Panc1 (cell line): ENCODE results near the gene ITSN2. TPM values are rescaled to one million over a fixed set of nuclear protein-coding genes. Genes with fewer than 3 reads are reported as not detected.

Experiments
- ATAC-seq: fragments of 200-7000 bp; cut with Tn5 transposase; 2 replicates; pipeline ENCODE4 v1.9.1; 2020; ENCODE audit warnings: mild to moderate bottlenecking, moderate library complexity
- BruUV-seq: library from RNA; stranded (reverse); fragments of 400-500 nt; replicated peaks from 2 replicates; lab custom pipeline; 2021; lab: Mats Ljungman, UMichigan
- CTCF ChIA-PET: fragments of 300-600 bp; sonication (Branson Sonifier 250); formaldehyde crosslinking; loops from one replicate; lab custom pipeline; 2022; ENCODE audit warnings: antibody characterized with exemption; lab: Charles Lee
- POLR2A ChIA-PET: fragments of 300-600 bp; sonication (Branson Sonifier 250); formaldehyde crosslinking; loops from one replicate; lab custom pipeline; 2022; ENCODE audit warnings: antibody characterized with exemption; lab: Charles Lee
- DNase-seq: peaks from one replicate; pipeline ENCODE4 v3.0.0-alpha.2; 2010; ENCODE audit warnings: low read depth, low spot score
- H3K27ac ChIP-seq: 2 replicates; pipeline ENCODE4 v1.5.1; 2011; ENCODE audit warnings: mild to moderate bottlenecking, low read length, inconsistent platforms
- H3K27me3 ChIP-seq: fragments of 200-500 bp; sonication (Bioruptor generic); 2 replicates; pipeline ENCODE4 v1.6.0; 2014; ENCODE audit warnings: low read length, inconsistent platforms; ENCODE audit not compliant: control insufficient read depth, insufficient read depth
- H3K36me3 ChIP-seq: fragments of 200-500 bp; sonication (Bioruptor generic); 2 replicates; pipeline ENCODE4 v1.5.1; 2014; ENCODE audit warnings: inconsistent platforms, mild to moderate bottlenecking, low read length, moderate library complexity; ENCODE audit not compliant: control insufficient read depth, insufficient read depth
- H3K4me1 ChIP-seq: 2 replicates; pipeline ENCODE4 v1.5.1; 2011; ENCODE audit warnings: inconsistent platforms, mild to moderate bottlenecking, low read length, moderate library complexity; ENCODE audit not compliant: control insufficient read depth, insufficient read depth
- H3K4me3 ChIP-seq, 2 experiments: 2 replicates each; pipeline ENCODE4 v1.5.1; 2011 to 2012; ENCODE audit warnings: low read depth in 2 of 2, low read length in 2 of 2, mild to moderate bottlenecking in 2 of 2, inconsistent platforms in 1 of 2, moderate library complexity in 1 of 2
- H3K9me3 ChIP-seq: fragments of 200-500 bp; sonication (Bioruptor generic); 2 replicates; pipeline ENCODE4 v1.5.1; 2014; ENCODE audit warnings: low read depth, mild to moderate bottlenecking, inconsistent platforms, low read length, moderate library complexity; ENCODE audit not compliant: control insufficient read depth, insufficient read depth
- POLR2AphosphoS5 ChIP-seq: IDR thresholded peaks from 2 replicates; pipeline ENCODE4 v1.6.1; 2012; ENCODE audit warnings: mild to moderate bottlenecking, low read depth, low read length, moderate library complexity
- SIN3A ChIP-seq: IDR thresholded peaks from 2 replicates; pipeline ENCODE4 v1.6.1; 2012; ENCODE audit warnings: low read depth, mild to moderate bottlenecking, low read length, moderate library complexity, borderline replicate concordance; ENCODE audit not compliant: insufficient read depth
- TCF7L2 ChIP-seq: IDR thresholded peaks from 2 replicates; pipeline ENCODE4 v1.6.1; 2011; ENCODE audit warnings: mild to moderate bottlenecking, low read depth, low read length, inconsistent platforms
- in situ Hi-C: cut with HindIII; loops from 2 replicates; pipeline ENCODE4 v1.10.0; 2016; ENCODE audit warnings: low sequenced_read_pairs, low pct_unique_long_range_greater_than_20kb
- intact Hi-C: fragments of 100-400 bp; cut with micrococcal nuclease; formaldehyde crosslinking; loops from one replicate; pipeline ENCODE4 v1.10.0; 2022; ENCODE audit not compliant: unreplicated experiment
- total RNA-seq: library from RNA; stranded (reverse); gene quantifications from one replicate; pipeline ENCODE4 v1.2.1, GENCODE V29; 2021; ENCODE audit not compliant: unreplicated experiment
- TF ChIP-seq, protein P1 (sequence below), 2 experiments: IDR thresholded peaks; 2 replicates each; pipeline ENCODE4 v1.6.1; 2011 to 2012; ENCODE audit warnings: low read depth in 2 of 2, control low read depth in 1 of 2, low read length in 1 of 2, mild to moderate bottlenecking in 1 of 2, moderate library complexity in 1 of 2; ENCODE audit not compliant: insufficient read depth in 1 of 2
- TF ChIP-seq, protein P2 (sequence below): fragments of 450-650 bp; IDR thresholded peaks from 2 replicates; pipeline ENCODE4 v1.5.1; 2017; ENCODE audit warnings: mild to moderate bottlenecking

The ITSN2 gene
- total RNA-seq, 1 experiment from 2014 or later: 57.7 TPM

DNA sequence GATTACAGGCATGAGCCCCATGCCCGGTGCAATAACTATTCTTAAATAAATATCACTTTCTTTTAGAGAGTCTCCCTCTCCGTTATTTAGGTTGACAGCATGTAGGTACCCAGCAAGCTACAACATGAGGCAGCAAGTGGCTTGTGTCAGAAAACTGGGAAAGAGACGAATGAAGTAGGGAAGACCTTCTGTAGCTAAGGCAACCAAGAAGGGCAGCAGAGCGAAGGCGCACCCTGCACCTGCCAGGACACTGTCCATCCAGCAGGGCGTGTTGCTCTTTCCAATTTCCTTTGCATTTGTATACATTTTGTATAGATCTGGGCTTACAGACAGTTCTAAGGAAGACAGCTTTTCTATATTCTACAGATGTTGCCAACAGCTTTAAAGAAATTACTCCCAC, 137.4 kb downstream of the ITSN2 start:
- DNase-seq: no peak
- in situ Hi-C loops: no loop called here
- TF ChIP-seq SIN3A (no peak), POLR2AphosphoS5 (no peak), TCF7L2 (no peak)
- TF ChIP-seq, protein P1, sequence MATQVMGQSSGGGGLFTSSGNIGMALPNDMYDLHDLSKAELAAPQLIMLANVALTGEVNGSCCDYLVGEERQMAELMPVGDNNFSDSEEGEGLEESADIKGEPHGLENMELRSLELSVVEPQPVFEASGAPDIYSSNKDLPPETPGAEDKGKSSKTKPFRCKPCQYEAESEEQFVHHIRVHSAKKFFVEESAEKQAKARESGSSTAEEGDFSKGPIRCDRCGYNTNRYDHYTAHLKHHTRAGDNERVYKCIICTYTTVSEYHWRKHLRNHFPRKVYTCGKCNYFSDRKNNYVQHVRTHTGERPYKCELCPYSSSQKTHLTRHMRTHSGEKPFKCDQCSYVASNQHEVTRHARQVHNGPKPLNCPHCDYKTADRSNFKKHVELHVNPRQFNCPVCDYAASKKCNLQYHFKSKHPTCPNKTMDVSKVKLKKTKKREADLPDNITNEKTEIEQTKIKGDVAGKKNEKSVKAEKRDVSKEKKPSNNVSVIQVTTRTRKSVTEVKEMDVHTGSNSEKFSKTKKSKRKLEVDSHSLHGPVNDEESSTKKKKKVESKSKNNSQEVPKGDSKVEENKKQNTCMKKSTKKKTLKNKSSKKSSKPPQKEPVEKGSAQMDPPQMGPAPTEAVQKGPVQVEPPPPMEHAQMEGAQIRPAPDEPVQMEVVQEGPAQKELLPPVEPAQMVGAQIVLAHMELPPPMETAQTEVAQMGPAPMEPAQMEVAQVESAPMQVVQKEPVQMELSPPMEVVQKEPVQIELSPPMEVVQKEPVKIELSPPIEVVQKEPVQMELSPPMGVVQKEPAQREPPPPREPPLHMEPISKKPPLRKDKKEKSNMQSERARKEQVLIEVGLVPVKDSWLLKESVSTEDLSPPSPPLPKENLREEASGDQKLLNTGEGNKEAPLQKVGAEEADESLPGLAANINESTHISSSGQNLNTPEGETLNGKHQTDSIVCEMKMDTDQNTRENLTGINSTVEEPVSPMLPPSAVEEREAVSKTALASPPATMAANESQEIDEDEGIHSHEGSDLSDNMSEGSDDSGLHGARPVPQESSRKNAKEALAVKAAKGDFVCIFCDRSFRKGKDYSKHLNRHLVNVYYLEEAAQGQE (IDR thresholded peaks at IDR 0.05; ENCODE audit: insufficient read depth in 1 of 2, low read depth in 2 of 2, low read length in 1 of 2): no peak
- TF ChIP-seq, protein P2, sequence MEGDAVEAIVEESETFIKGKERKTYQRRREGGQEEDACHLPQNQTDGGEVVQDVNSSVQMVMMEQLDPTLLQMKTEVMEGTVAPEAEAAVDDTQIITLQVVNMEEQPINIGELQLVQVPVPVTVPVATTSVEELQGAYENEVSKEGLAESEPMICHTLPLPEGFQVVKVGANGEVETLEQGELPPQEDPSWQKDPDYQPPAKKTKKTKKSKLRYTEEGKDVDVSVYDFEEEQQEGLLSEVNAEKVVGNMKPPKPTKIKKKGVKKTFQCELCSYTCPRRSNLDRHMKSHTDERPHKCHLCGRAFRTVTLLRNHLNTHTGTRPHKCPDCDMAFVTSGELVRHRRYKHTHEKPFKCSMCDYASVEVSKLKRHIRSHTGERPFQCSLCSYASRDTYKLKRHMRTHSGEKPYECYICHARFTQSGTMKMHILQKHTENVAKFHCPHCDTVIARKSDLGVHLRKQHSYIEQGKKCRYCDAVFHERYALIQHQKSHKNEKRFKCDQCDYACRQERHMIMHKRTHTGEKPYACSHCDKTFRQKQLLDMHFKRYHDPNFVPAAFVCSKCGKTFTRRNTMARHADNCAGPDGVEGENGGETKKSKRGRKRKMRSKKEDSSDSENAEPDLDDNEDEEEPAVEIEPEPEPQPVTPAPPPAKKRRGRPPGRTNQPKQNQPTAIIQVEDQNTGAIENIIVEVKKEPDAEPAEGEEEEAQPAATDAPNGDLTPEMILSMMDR: no peak
- intact Hi-C loops: no loop called here
- Histone ChIP-seq H3K4me1 (no peaks in the 10 kb centered on the region), H3K27me3 (no peaks in the 10 kb centered on the region), H3K36me3 (no peaks in the 10 kb centered on the region), H3K27ac (no peak overlapping the region), H3K9me3 (no peaks in the 10 kb centered on the region), H3K4me3 (no peak overlapping the region)
- POLR2A ChIA-PET: no interaction called here
- ATAC-seq: no peak
- CTCF ChIA-PET: no interaction called here
- BruUV-seq: no TSS peak

DNA sequence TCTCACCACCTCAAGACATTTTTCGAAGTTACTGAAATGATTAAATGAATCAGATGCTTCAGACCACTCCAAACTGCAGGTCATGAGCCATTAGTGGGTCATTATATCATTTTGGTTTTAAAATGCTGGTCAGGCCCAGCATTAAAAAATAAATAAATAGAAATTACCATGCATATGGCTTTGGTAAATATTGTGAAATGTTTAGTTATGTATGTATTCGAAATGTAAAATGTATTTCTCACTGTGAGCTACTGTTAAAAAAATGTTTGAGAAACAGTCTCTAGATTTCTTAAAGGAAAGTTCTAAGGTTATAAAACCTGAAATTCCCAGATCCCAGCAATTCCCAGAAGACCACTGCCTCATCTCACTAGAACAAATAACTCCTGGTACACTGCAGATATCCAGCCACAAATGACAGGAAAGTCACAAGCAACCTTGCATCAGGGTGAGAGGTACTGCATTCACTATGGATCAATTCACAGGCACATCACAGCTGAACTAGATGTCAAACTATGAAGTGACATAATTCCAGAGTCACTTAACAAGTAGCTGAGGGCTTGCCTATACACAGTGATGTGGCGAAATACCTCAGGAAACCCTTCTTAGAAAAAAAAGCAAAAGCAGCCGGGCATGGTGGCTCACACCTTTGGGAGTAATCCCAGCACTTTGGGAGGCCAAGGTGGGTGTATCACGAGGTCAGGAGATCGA, 138.8 kb downstream of the ITSN2 start:
- BruUV-seq: no TSS peak
- no peaks in the 10 kb centered on the region for H3K9me3 ChIP-seq
- no peaks in the 10 kb centered on the region for H3K27me3 ChIP-seq
- no peak for ATAC-seq
- no peak overlapping the region for H3K4me3 ChIP-seq
- no peak for DNase-seq
- in situ Hi-C loops (no loop called here), intact Hi-C loops (no loop called here)
- H3K27ac ChIP-seq: no peak overlapping the region
- ChIA-PET CTCF (no interaction called here), POLR2A (no interaction called here)
- no peaks in the 10 kb centered on the region for H3K4me1 ChIP-seq
- TF ChIP-seq, protein P1 (IDR thresholded peaks at IDR 0.05; ENCODE audit: insufficient read depth in 1 of 2, low read depth in 2 of 2, low read length in 1 of 2): no peak
- TF ChIP-seq SIN3A (no peak), TCF7L2 (no peak), POLR2AphosphoS5 (no peak)
- TF ChIP-seq, protein P2: no peak
- H3K36me3 ChIP-seq: no peaks in the 10 kb centered on the region
